C1 segment of cervical spinal cord (tissue), 14 donors: ENCODE measurements around the gene ABCG4.
"Not testable (repeated sequence)": the region's sequence is repeated elsewhere in the genome, so short reads cannot be mapped to it uniquely, and the experiment has no call there.

Source experiments
- DNase-seq, 14 donors: peaks; one replicate each; lab custom pipeline; 2025; lab: John Stamatoyannopoulos, UW

The ABCG4 gene

DNA sequence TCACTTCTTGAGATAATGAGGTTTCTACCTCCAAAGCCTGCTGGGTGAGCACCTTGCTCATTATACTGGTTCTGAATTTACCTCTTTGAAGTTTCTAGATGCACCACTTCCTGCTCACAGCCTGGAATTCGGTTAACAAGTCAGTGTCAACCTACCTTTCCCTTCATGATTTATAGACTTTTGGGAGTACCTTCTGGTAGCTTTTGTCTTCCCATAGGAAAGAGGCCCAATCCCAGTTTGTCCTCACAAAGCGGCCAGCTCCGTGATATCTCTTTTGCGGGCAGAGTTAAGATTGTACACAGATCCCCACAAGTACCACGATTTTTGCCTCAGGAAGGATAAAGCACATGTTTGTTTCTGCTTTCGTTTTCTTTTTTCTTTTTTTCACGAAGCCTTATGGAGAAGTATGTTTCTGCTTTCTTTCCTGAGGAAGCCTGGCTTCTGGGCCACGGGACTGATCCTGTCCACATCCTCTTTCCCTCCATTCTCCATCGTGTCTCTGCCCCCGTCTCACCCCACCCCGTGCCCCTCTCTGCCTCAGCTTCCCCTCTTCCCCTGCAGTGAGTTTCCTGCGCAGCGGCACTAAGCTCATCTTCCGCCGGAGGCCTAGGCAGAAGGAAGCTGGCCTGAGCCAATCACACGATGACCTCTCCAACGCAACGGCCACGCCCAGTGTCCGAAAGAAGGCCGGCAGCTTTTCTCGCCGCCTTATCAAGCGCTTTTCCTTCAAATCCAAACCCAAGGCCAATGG lies 33.2 kb upstream of the ABCG4 start:
- peak in 7 of 14 donors; percentile 16 to 60 (median 34) for DNase-seq

DNA sequence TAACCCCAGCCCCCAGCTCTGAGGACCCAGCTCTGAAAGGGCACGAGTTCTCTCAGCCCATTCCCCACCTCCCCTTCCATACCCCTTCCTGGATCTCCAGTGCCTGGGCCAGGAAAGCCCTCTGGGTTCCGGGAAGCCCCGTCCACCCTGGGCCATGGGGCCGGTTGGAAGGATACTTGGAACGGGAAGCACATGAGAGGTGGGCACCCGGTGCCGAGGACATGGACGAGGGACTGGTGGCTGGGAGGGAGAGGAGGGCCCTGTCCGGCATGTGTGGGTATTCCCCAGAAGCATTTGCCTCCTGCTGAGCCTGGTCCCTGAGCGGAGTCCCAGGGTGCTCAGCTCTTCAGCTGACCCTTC lies 32.6 kb upstream of the ABCG4 start:
- no peak for DNase-seq

DNA sequence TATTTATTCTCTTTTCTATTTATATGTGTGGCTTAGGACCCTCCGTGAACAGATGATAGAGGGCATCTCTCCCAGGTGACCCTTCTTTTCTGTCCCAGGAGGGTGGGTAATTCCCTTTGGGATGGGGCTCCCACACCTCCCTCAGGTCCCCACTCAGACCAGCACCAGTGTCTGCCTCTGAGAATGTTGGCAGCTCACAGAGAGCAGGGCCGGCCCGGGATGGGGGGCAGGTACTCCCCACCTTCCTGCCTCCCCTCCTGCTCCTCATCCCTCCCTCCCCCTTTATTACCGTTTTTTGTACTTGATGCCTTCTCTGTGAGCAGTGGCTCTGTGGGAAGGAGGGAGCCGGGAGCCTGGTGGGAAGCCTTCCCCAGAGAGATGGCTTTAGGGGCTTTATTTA lies 32.3 kb upstream of the ABCG4 start:
- DNase-seq: no peak

DNA sequence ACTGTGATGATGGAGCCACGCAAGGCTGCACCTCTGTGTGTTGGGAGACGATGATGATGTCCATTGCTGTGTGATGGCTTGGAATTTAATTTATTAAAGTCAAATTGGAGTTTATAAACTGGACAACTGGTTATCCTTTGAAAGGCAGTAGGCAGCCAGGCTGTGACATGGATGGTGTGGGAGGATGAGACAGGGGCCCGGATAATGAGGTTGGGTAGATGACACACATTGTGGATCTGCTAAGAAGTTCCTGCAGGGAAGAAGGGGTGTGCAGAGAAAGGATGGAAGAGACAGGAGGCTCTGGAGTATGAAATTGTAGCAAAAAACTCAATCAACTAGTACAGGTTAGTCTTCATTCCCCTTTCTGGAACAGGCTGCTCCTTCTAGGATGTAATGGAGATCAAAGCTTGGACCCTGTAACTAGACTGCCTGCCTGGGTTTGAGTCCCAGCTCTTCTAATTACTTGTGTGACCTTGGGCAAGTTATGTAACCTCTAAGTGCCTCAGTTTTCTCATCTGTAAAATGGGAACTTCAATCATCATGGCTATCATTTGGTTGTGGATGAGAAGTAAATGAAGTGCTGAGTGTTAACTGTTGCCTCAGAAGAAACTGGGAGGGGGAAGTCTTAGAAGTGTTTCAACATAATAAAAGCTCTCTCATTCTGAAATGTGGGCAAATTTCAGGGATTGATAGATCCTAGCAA lies 31.7 kb upstream of the ABCG4 start:
- DNase-seq: no peak

DNA sequence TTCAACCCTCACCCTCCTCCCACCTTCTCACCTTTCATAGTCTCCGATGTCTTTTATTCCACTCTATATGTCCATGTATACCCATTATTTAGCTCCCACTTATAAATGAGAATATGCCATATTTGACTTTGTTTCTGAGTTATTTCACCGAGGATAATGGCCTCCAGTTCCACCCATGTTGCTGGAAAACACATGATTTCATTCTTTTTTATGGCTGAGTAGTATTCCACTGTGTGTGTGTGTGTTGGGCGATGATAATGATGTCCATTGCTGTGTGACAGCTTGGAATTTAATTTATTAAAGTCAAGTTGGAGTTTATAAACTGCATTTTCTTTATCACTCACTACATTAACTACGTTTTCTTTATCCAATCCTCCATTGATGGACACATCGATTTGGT lies 30.6 kb upstream of the ABCG4 start:
- no peak for DNase-seq

DNA sequence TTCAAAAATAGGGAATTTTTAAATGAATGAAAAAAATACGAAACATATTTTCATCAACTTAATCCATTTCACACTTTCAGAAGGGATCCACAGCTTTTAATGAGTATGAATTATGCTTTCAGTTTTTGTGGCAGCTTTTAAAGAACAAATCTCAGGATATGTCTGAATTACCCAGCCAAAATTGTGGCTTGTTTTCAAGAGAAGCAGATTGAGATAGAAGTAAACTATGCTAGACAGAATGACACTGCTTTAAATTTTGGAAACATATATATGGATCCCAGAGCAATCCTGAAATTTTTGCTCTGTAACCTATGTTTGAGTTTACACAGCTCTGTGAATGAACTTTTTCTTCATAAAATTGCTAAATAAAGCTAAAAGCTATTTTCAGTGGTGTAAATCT lies 29.9 kb upstream of the ABCG4 start:
- DNase-seq: no peak

DNA sequence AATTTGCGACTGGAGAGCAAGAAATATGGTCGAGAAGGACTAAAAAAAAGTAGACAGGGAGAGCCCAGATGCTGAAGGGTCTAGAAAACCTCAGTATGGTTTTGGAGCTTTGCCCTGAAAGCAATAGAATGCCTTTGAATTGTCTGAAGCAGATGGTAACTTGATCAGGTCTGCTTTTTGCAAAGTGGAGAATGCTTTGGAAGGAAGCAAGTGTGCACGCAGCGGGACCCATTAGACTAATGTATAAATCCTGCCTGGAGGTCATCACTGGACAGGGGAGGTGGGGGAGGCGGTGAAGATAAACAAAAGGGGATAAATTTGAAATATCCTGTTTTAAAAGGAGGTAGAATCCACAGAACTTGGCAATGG lies 28.2 kb upstream of the ABCG4 start:
- DNase-seq: peak in 1 of 14 donors; percentile 62

DNA sequence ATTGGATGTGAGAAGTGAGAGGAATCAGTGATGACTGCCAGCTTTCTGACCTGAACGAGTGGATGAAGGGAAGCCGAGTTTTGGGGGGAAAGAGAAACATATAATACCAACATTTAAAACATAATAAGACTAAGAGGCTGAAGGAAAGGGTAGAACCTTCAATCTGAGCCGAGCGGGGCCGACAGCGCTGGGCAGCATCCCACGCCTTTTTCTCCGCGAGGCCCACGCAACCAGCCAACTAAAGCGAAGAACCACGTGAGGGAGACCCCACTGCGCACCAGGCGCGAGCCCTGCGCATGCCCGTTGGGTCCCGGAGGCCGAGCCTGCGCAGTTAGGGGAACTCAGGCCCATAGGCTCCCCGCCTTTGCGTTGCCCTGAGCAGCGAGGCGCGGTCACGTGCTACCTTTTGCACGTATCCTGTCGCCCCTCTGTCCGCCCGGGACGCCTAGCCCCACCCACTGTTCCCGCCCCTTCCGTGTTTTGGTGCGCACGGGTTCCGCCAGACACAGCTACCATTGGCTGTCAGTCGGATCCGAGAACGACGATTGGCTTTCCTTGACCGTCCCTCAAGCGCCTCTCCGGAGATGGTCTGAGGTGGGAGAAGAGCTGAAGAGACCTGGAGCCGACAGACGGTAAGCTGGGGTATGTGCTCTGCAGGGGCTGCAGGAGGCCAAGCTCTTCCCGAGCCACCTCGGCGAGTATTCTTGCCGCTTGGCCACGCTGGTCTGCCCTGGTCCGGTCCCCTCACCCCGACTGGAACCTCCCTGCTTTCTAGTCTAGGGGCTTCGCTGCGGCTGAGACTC lies 27.6 kb upstream of the ABCG4 start, which contains the start of gene HINFP:
TSS of gene HINFP (plus strand) at position 573 of the 803 bp plus-strand sequence. CDS start 5,365 bp downstream, outside the sequence.
- DNase-seq: peak; percentile 93 to 100 (median 99)

DNA sequence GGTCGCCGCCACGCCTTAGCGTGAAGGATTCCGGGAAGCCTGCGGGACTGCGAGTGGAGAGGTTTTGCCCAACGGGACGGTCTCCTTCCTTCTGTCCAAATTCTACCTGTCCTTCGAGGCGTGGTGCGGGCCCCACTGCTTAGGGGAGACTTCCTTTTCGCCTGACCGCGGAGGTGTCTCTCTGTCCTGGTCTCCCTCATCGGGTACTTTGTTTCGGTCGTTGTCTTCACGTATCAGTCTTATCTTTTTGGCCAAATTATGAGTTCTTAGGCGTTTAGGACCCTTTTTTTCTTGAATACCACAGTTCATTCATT lies 27.1 kb upstream of the ABCG4 start:
- no peak for DNase-seq

DNA sequence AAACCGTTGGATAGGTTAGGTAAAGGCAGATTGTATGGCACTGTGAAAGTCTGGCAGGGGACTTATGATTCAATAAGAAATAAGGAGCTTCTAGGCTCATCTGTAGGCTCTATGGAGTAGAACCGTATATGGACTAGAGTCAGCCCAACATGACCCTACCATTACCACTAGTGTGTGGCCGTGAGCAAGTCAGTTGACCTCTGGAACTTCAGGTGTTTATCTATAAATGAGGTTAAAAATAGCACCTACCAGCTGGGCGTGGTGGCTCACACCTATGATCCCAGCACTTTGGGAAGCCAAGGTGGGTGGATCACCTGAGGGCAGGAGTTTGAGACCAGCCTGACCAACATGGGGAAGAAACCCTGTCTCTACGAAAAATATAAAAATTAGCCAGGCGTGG lies 23.0 kb upstream of the ABCG4 start:
- no peak for DNase-seq

DNA sequence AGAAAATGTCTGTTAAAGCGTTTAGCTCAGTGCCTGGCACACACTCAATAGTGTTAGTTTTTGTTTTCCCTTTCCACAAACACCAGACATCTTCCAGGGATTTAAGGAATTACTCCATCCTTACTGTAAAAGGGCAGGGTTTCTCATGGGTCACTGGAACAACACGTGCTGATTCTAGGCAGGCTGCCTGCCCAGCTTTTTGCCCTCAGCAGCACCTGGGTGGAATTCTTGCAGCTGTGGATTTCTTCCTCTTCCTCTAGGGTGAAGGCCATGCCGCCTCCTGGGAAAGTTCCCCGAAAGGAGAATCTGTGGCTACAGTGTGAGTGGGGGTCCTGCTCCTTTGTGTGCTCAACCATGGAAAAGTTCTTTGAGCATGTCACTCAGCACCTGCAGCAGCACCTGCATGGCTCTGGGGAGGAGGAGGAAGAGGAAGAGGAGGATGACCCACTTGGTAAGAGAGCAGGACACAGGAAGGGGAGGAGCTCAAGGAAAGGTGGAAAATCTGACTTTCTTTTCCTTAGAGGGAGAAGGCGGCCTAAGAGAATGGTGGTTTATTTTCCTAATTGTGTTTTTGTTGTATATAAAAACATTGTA lies 22.1 kb upstream of the ABCG4 start:
- no peak for DNase-seq

DNA sequence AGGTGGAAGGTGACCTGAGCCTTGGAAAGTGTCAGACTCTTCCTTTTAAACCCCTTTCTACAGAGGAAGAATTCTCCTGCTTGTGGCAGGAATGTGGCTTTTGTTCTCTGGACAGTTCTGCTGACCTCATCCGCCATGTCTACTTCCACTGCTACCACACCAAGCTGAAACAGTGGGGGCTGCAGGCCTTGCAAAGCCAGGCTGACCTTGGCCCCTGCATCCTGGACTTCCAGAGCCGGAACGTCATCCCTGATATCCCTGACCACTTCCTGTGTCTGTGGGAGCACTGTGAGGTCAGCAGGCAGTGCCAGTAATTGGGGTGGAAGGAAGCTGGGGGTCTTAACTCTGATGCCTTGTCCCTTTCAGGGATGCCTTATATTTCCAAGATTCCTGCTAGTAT lies 18.2 kb upstream of the ABCG4 start:
- DNase-seq: no peak

DNA sequence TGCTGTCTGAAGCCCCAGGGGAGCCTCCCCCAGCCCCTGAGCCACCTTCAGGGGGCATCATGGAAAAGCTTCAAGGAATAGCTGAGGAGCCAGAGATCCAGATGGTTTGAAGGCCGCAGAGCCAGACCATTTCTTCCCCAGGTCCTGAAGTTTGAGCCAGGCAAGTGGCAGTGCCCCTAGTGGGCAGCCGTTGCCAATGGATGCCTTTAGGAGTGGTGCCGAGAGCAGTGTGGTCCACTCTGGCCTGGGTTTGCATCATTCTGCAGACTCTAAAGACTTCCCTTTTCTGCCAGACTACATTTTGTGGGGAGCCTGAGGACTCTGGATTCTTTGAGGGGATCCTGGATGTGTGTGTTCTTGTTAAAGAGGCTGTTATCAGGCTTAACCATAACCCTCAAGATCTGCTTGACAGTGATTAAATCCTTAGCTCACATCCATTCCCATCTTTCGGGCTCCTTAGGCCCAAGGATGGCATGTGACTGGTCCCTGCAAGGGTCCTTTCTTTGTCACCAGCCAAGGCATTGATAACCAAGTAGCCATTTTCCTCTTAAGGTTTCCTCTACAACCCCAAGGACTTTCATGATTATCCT lies 14.4 kb upstream of the ABCG4 start:
- DNase-seq: peak in 1 of 14 donors; percentile 2

DNA sequence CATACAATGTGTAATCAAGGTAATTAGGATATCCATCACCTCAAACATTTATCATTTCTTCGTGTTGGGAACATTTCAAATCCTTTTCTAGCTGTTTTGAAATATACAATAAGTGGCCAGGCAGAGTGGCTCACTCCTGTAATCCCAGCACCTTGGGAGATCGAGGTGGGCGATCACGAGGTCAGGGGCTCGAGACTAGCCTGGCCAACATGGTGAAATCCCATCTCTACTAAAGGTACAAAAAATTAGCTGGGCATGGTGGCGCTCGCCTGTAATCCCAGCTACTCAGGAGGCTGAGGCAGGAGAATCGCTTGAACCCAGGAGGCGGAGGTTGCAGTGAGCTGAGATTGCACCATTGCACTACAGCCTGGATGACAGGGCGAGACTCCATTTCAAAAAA lies 9.6 kb upstream of the ABCG4 start:
- DNase-seq: not testable (repeated sequence)

DNA sequence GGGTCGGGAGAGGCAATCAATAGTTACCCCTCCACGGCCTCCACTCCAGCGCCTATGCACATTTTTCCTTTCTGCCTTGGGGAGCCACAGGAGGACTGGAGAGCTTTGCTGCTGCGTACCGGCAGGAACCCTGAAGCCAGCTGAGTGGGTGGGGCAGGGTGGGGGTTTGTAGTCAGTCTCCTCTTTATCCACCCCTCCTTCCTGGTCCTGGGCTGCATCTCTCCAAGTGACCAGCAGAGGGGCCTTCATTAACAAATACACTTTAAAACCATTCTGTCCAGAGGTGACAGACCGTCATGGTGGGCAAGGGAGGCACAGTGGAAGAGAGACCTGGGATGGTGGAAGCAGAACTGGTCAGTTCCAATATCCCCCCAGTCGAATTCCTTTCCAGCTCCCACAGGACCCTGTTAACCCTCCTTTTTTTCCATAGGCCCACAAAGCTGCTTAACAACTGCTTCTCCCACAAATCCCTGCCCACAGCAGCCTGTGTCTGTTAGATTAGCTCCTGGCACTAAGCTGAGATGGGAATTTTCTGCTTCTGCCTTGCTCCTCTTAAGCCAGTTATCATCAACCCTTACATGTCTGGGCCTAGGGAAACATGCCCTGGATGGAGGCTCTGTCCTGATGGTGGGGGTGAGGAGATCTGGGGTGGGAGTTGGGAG lies 3.9 kb upstream of the ABCG4 start:
- DNase-seq: peak in 4 of 14 donors; percentile 12 to 36 (median 21)

DNA sequence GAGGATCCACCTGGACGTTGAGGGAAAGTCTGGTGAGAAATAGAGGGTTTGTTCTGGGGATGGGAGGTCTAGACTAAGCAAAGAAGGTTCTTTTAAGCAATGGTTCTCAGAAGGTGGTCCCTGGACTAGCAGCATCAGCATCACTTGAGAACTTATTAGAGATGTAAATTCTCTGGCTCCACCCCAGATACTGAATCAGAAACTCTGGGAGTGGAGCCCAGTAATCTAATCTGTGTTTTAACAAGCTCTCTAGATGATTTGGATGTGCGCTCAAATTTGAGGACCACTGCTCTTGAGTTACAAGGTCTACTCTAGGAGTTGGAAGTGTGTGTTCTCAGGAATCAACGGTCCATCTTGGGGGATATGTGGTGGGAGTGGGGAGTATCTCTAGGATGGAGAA lies 3.3 kb upstream of the ABCG4 start:
- DNase-seq: no peak

DNA sequence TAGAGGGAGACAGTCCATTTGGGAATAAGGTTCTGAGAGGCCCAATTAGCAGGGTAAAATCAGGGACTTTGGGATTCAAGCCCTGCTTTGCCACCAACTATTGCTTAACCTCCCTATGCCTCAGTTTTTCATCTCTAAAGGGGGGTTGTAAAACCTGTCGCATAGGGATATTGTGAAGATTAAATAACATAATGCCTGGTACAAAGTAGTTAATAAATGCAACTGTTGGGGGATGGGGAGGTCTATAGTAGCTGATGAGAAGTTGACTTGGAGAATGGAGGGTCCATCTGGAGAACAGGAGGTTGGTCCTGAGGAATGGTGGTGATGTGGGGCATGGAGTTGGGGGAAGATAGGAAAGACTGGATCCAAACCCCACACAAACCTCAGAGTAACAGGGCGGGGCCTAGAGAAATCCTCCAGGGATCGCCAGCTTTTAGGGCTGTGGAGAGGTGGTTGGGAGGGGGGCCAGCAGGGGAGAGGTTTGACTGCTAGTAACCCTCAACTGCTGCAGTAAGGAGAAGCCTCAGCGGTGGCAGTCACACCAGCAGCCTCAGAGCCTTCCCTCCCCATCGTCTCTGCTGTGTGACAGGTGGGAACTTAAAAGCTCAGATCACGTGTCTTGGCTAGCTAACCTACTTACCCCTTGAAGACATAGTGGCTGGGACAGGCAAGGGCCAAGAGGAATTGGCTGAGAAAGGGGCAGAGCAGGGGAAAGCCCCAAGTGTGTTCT lies 1.1 kb upstream of the ABCG4 start:
- peak in 1 of 14 donors; percentile 89 for DNase-seq

DNA sequence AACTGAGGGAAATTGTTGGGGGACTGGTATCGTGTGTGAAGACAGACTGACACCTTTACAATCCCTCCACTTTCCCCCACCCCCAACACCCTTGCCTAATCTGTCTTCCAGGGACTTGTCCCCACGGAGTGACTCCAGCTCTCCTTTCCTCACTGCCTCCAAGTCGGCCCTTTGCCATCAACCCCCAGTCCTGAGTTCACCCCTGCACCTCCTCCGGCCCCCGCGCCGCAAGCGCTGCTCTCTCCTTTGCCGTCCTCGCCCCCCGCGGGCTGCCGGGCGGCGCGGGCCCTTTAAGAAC lies 183 bp upstream of the ABCG4 start:
- peak in 1 of 14 donors; percentile 6 for DNase-seq

DNA sequence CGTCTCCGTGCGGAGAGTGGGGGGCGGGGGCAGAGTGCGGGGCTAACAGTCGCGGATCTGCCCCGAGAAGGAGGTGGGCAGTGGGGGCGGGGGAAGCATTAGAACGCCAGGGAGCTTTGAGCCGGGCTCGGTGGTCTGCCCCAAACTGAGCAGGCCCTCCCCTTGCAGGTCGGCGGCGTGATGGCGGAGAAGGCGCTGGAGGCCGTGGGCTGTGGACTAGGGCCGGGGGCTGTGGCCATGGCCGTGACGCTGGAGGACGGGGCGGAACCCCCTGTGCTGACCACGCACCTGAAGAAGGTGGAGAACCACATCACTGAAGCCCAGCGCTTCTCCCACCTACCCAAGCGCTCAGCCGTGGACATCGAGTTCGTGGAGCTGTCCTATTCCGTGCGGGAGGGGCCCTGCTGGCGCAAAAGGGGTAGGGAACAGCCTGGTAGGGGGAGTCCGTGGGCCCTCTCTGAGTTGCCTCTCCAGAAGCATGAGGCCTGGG lies 979 bp downstream of the ABCG4 start:
- peak in 1 of 14 donors; percentile 10 for DNase-seq

DNA sequence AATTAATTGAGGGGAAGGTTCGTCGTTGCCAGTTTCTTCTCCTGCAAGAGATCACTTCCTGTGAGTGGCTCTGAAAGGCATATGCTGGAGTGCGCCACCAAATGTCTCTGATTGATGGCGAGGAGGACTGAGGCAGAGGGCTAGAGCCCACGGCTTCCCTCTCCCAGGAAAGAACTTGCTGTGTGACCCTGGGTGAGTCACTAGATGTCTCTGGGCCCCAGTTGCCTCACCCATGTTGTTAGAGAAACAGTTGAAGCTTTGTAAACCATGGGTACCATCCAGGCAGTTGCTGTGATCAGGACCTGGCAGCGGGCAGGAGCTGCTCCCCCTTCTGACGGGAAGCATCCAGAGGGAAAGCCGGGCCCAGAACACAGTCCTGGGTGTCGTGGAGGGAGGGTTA lies 3.2 kb downstream of the ABCG4 start:
- DNase-seq: no peak

DNA sequence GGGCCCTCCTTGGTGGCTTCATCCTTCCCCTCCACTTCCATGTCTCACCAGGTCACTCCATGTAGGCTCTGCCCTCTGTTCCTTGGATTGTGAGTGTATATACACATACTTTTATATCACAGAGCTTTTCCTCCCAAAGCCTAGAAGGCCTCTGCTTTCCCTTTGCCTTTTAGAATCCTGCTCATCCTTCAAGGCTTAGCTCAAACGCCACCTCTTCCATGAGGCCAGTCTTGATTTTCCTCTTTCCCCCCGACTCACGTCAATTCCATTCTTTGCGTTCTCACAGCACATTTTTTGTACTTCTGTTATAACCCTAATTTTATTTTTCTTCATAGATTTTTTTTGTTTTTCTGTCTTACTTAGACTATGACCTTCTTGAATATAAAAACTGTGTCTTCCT lies 3.8 kb downstream of the ABCG4 start:
- no peak for DNase-seq
